Measurements from ENCODE around the gene MAP7D2.

The MAP7D2 gene

GRCh38 chrX:20111271-20111670 is 5.4 kb downstream of the MAP7D2 start:
- TF ChIP-seq, protein P1, sequence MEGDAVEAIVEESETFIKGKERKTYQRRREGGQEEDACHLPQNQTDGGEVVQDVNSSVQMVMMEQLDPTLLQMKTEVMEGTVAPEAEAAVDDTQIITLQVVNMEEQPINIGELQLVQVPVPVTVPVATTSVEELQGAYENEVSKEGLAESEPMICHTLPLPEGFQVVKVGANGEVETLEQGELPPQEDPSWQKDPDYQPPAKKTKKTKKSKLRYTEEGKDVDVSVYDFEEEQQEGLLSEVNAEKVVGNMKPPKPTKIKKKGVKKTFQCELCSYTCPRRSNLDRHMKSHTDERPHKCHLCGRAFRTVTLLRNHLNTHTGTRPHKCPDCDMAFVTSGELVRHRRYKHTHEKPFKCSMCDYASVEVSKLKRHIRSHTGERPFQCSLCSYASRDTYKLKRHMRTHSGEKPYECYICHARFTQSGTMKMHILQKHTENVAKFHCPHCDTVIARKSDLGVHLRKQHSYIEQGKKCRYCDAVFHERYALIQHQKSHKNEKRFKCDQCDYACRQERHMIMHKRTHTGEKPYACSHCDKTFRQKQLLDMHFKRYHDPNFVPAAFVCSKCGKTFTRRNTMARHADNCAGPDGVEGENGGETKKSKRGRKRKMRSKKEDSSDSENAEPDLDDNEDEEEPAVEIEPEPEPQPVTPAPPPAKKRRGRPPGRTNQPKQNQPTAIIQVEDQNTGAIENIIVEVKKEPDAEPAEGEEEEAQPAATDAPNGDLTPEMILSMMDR (IDR thresholded peaks at IDR 0.05; ENCODE audit: unreplicated experiment in 3 of 3): no peak
- Mint-ChIP-seq H3K27ac (no peak overlapping the region), H3K4me1 (no peaks in the 10 kb centered on the region), H3K9me3 (peaks cover 7% of the 10 kb centered on the region), H3K36me3 (ENCODE audit: low read depth) (no peaks in the 10 kb centered on the region), H3K27me3 (ENCODE audit: low read depth) (peaks cover 21% of the 10 kb centered on the region), H3K4me3 (no peak overlapping the region)

DNA sequence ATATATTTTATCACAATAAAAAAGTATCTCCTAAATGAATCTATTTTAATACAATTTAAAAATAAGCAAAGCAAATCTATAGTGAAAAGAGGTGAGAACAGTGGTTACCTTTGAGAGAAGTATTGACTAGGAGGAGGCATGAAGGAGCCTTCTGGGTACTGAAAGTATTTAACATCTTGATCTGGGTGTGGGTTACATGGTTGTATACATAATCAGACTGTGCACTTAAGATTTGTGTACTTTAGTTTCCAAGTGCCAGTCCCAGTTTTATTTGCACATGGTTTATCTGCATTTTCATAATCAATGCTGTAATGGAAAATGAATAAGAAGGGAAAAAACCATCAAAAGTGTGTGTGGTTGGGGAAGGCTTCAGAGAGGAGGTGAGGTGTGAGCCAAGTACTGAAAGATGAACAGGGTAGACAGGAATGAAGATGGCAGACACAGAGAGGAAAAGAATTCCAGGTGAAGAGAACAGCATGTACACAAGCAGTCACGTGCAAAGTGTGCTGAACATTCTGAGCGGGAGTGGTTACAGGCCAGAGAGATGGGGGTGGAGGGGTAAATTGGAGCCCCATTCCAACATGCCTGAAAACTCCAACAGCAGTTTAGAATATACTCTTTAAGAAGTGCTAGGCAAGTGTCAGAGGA is 14.6 kb downstream of the MAP7D2 start:
- Mint-ChIP-seq H3K27ac (no peak overlapping the region), H3K9me3 (peaks cover 16% of the 10 kb centered on the region), H3K36me3 (ENCODE audit: low read depth) (no peaks in the 10 kb centered on the region), H3K27me3 (ENCODE audit: low read depth) (no peaks in the 10 kb centered on the region), H3K4me3 (no peak overlapping the region), H3K4me1 (no peaks in the 10 kb centered on the region)
- TF ChIP-seq, protein P1 (IDR thresholded peaks at IDR 0.05; ENCODE audit: unreplicated experiment in 3 of 3): no peak

DNA sequence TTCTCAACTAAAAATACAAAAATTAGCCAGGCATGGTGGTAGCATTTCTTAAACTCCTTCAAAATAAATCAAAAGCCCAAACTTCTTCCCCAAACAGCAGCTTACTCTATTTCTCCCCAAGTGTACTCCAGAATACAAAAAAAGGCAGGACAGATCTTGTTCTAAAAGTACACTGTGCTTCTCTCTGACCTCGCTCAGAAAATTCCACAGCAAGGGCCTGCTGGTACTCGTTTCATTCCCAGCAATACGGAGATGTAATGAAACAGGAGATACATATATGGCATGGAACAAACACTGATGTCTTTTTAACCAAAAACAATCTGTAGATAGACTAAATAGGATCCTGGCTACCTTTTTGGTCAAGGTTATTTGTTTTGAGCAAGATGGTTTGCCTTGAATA is 25.2 kb downstream of the MAP7D2 start:
- Mint-ChIP-seq H3K27me3 (ENCODE audit: low read depth) (no peaks in the 10 kb centered on the region), H3K9me3 (peaks cover 16% of the 10 kb centered on the region), H3K27ac (no peak overlapping the region), H3K4me1 (no peaks in the 10 kb centered on the region), H3K36me3 (ENCODE audit: low read depth) (no peaks in the 10 kb centered on the region), H3K4me3 (no peak overlapping the region)
- TF ChIP-seq, protein P1 (IDR thresholded peaks at IDR 0.05; ENCODE audit: unreplicated experiment in 3 of 3): no peak

GRCh38 chrX:20089845-20090244 is 26.9 kb downstream of the MAP7D2 start:
- H3K27ac Mint-ChIP-seq: no peak overlapping the region
- peaks cover 13% of the 10 kb centered on the region for H3K9me3 Mint-ChIP-seq
- H3K4me1 Mint-ChIP-seq: no peaks in the 10 kb centered on the region
- no peaks in the 10 kb centered on the region for H3K27me3 Mint-ChIP-seq (ENCODE audit: low read depth)
- no peak overlapping the region for H3K4me3 Mint-ChIP-seq
- no peaks in the 10 kb centered on the region for H3K36me3 Mint-ChIP-seq (ENCODE audit: low read depth)
- TF ChIP-seq, protein P1 (IDR thresholded peaks at IDR 0.05; ENCODE audit: unreplicated experiment in 3 of 3): no peak

DNA sequence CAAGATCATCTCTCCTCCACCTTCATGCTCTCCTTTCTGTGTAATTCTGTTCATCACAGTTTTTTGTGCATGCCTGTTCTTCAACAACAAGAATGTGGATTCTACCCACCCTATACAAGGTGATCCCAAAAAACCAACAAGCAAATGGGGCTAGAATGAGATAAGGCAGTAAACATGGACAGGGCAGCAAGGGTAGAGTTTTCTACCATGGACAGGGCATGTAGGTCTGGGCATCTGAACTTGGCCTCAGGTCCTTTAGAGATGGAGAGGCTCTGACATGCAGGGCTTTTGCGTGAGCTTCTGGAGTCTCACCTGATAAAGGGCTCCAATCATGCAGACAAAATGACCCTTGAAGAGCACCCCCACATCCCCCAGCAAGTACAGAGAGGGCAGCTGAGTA is 36.4 kb downstream of the MAP7D2 start:
- TF ChIP-seq, protein P1 (IDR thresholded peaks at IDR 0.05; ENCODE audit: unreplicated experiment in 3 of 3): no peak
- Mint-ChIP-seq H3K36me3 (ENCODE audit: low read depth) (no peaks in the 10 kb centered on the region), H3K27ac (no peak overlapping the region), H3K27me3 (ENCODE audit: low read depth) (no peaks in the 10 kb centered on the region), H3K9me3 (peaks cover 4% of the 10 kb centered on the region), H3K4me1 (no peaks in the 10 kb centered on the region), H3K4me3 (no peak overlapping the region)

- Mint-ChIP-seq H3K27me3 (ENCODE audit: low read depth) (no peaks in the 10 kb centered on the region), H3K4me3 (no peak overlapping the region), H3K36me3 (ENCODE audit: low read depth) (no peaks in the 10 kb centered on the region), H3K4me1 (peaks cover 16% of the 10 kb centered on the region), H3K9me3 (peaks cover 4% of the 10 kb centered on the region), H3K27ac (no peak overlapping the region)
- TF ChIP-seq, protein P1 (IDR thresholded peaks at IDR 0.05; ENCODE audit: unreplicated experiment in 3 of 3): no peak
Measured at GRCh38 chrX:20071511-20072079, 45.1 kb downstream of the MAP7D2 start.
